HFFc6 (cell line): ENCODE measurements around the gene IL7R. TPM values are rescaled to one million over a fixed set of nuclear protein-coding genes. Genes with fewer than 3 reads are reported as not detected.

Experiments
- DNase-seq: peaks from one replicate; pipeline ENCODE4 v3.0.0-alpha.2; 2018
- H3K27ac Mint-ChIP-seq: 2 replicates; pipeline ENCODE4 v1.8.0; 2020; ENCODE audit warnings: mild to moderate bottlenecking, mixed read lengths
- H3K27me3 Mint-ChIP-seq: 2 replicates; pipeline ENCODE4 v1.8.0; 2021; ENCODE audit warnings: mild to moderate bottlenecking, moderate library complexity, mixed read lengths; ENCODE audit not compliant: insufficient read depth
- H3K36me3 Mint-ChIP-seq: 2 replicates; pipeline ENCODE4 v1.8.0; 2021; ENCODE audit warnings: low read depth, mixed read lengths
- H3K4me1 Mint-ChIP-seq: 2 replicates; pipeline ENCODE4 v1.8.0; 2020; ENCODE audit warnings: low read depth, mixed read lengths
- H3K4me3 Mint-ChIP-seq: 2 replicates; pipeline ENCODE4 v1.8.0; 2020; ENCODE audit warnings: mild to moderate bottlenecking, moderate library complexity, mixed read lengths
- H3K9me3 Mint-ChIP-seq: 2 replicates; pipeline ENCODE4 v1.8.0; 2020; ENCODE audit warnings: mild to moderate bottlenecking, mixed read lengths
- total RNA-seq, 6 experiments: library from RNA; stranded (reverse); fragmentation: NEBNext Ultra II Directional; extraction: Animal tissue kit (Norgen Biotek cat#: 25700); gene quantifications; 2 replicates in 1 of 6; 3 replicates in 5 of 6; pipeline ENCODE4 v1.2.3, GENCODE V29; 2021
- TF ChIP-seq, protein P1 (sequence below): fragments of 200-600 bp; sonication (generic); IDR thresholded peaks from 2 replicates; pipeline ENCODE4 v1.5.0; 2021; ENCODE audit warnings: antibody characterized with exemption, mild to moderate bottlenecking

The IL7R gene
- total RNA-seq, 6 experiments from 2014 or later = 37.2 to 63.2 (median 45.2) TPM

DNA sequence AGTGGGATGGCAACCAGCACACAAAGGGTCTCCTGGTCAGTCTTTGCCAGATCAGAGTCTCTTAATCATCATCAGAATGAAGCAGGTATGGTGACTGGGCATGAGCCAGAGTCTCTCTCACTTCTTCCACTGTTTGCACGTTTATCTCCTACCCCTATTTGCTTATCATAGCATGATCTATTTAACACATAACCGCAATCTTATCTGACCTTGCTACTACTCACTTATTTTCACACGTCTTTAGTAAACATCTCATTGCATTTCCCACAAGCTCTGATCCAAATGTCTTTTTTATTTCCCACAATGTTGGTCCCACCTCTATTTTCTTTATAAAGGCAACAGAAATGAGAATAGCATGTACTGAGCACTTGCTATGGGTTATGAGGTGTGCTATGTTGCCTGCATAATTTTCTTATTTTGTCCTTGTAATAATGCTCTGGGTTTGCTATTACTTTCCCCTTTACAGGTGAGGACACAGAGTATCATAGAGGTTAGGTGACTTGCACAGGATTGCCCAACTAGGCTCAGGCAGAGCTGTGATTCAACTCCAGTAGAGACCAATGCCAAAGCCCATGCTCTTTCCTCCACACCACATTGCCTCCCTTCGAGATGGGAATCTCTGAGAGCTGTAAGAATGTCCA lies 39.7 kb upstream of the IL7R start:
- H3K36me3 Mint-ChIP-seq = no peaks in the 10 kb centered on the region
- TF ChIP-seq, protein P1, sequence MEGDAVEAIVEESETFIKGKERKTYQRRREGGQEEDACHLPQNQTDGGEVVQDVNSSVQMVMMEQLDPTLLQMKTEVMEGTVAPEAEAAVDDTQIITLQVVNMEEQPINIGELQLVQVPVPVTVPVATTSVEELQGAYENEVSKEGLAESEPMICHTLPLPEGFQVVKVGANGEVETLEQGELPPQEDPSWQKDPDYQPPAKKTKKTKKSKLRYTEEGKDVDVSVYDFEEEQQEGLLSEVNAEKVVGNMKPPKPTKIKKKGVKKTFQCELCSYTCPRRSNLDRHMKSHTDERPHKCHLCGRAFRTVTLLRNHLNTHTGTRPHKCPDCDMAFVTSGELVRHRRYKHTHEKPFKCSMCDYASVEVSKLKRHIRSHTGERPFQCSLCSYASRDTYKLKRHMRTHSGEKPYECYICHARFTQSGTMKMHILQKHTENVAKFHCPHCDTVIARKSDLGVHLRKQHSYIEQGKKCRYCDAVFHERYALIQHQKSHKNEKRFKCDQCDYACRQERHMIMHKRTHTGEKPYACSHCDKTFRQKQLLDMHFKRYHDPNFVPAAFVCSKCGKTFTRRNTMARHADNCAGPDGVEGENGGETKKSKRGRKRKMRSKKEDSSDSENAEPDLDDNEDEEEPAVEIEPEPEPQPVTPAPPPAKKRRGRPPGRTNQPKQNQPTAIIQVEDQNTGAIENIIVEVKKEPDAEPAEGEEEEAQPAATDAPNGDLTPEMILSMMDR = no peak
- H3K4me3 Mint-ChIP-seq = no peak overlapping the region
- DNase-seq = no peak
- H3K27me3 Mint-ChIP-seq = no peaks in the 10 kb centered on the region
- no peaks in the 10 kb centered on the region for H3K4me1 Mint-ChIP-seq
- no peaks in the 10 kb centered on the region for H3K9me3 Mint-ChIP-seq
- H3K27ac Mint-ChIP-seq = no peak overlapping the region

DNA sequence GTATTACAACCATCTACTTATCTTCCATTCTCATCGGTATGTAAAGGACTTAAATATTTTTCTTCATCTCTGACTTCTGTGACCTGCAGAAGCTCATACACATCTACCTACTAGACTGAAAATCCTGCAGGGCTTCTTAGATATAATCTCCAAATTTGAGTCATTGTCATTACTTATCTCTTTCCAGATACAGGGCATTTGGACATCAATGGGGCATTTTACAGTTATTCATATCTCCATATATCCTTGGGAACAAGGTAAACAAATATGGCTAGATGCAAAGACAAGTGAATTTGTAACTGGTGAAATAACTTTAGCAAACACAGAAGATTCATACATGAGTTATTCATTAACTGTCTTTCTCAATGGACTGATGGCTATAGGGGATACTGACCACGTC lies 37.7 kb upstream of the IL7R start:
- Mint-ChIP-seq H3K27ac (no peak overlapping the region), H3K27me3 (no peaks in the 10 kb centered on the region; the same call in 1 of the 2 replicates), H3K4me1 (no peaks in the 10 kb centered on the region), H3K4me3 (no peak overlapping the region), H3K9me3 (no peaks in the 10 kb centered on the region), H3K36me3 (no peaks in the 10 kb centered on the region)
- DNase-seq = no peak
- TF ChIP-seq, protein P1 = no peak

DNA sequence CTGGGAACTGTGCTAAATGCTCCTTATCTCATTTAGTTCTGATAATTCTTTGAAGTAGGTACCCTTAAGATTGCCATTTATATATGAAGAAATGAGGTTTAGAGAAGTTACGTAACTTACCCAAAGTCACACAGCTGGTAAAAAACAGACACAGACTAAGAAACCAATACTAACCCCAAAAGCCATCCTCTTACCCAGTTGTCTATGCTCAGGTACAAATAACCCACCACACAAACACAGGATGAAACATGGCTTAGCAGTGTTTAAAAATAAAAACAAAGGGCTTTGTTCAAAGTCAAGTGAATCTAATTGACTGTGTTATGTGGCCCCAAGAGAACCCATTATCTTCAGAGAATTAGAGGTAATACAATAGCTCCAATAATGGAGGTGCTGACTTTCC lies 37.0 kb upstream of the IL7R start:
- Mint-ChIP-seq H3K27me3 (no peaks in the 10 kb centered on the region; the same call in 1 of the 2 replicates), H3K27ac (no peak overlapping the region), H3K9me3 (no peaks in the 10 kb centered on the region), H3K4me3 (no peak overlapping the region), H3K4me1 (no peaks in the 10 kb centered on the region), H3K36me3 (no peaks in the 10 kb centered on the region)
- TF ChIP-seq, protein P1 = no peak
- DNase-seq = no peak

DNA sequence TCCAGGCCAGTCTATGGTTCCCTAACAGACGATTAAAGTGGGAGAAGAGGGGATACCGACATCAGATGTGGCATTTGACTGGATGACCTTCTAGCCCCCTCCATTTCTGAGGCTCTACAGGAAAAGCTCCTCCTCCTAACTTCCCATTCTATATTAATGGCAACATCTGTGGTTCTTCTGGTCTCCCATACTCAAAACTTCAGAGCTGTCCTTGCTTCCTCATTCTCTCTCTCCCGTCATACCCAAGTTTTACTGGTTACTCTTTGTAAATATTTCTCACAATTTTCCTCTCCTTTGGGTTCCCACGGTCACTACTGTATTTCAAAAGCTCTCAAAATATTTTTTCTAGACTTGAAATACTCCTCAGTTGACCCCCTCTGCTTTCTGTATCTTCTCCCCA lies 36.0 kb upstream of the IL7R start:
- no peaks in the 10 kb centered on the region for H3K9me3 Mint-ChIP-seq
- H3K4me1 Mint-ChIP-seq = no peaks in the 10 kb centered on the region
- TF ChIP-seq, protein P1 = no peak
- no peaks in the 10 kb centered on the region; the same call in 1 of the 2 replicates for H3K27me3 Mint-ChIP-seq
- H3K27ac Mint-ChIP-seq = no peak overlapping the region
- H3K36me3 Mint-ChIP-seq = no peaks in the 10 kb centered on the region
- DNase-seq = no peak
- H3K4me3 Mint-ChIP-seq = no peak overlapping the region

DNA sequence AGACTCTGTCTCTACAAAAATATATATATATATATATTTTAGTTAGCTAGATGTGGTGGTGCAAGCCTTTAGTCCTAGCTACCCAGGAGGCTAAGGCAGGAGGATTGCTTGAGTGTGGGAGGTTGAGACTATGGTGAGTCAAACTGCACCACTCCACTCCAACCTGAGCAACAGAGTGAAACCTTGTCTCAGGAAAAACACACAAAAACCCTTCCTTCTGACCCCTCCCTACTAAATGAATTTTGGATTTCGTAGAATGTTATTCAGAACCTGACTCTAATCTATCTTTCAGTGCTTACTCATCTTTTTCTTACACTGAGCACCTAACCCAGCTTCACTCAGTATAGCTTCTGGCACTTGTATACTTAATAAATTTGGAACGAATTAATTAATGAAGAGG lies 35.2 kb upstream of the IL7R start:
- no peak for DNase-seq
- H3K36me3 Mint-ChIP-seq = no peaks in the 10 kb centered on the region
- H3K9me3 Mint-ChIP-seq = no peaks in the 10 kb centered on the region
- no peak overlapping the region for H3K4me3 Mint-ChIP-seq
- TF ChIP-seq, protein P1 = no peak
- H3K4me1 Mint-ChIP-seq = no peaks in the 10 kb centered on the region
- no peak overlapping the region for H3K27ac Mint-ChIP-seq
- H3K27me3 Mint-ChIP-seq = peaks cover 1% of the 10 kb centered on the region
